GM19099 (cell line): ENCODE data around the gene GSTO2.

ENCODE experiments used
- POLR2A ChIP-seq: IDR thresholded peaks from 3 replicates; pipeline ENCODE4 v1.6.1; 2011; ENCODE audit warnings: low read depth; ENCODE audit not compliant: insufficient read length; ENCODE audit errors: extremely low read depth

Gene GSTO2

DNA sequence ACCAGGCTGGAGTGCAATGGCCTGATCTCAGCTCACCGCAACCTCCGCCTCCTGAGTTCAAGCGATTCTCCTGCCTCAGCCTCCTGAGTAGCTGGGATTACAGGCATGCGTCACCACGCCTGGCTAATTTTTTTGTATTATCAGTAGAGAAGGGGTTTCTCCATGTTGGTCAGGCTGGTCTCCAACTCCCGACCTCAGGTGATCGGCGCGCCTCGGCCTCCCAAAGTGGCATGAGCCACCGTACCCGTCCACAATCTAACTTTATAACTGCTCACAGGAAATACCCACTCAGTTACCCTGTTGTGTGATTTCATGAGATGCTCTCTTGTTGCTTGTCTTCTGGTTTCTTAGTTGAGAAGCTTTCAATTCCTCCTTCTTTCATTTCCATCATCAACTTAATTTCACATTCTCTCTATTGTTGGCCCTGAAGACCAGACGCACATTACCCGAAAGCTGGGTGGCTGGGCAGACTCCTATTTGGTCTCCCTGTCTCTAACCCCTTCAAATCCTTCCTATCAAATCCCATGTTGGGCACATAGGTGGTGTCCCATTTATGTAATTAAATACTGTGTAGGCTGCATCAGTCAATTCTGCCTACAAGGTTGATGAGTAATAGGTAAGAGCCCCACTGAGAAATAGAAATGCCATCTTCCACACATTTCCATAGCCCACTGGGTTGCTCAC is 1.1 kb upstream of the GSTO2 start:
- TF ChIP-seq POLR2A, result no peak

DNA sequence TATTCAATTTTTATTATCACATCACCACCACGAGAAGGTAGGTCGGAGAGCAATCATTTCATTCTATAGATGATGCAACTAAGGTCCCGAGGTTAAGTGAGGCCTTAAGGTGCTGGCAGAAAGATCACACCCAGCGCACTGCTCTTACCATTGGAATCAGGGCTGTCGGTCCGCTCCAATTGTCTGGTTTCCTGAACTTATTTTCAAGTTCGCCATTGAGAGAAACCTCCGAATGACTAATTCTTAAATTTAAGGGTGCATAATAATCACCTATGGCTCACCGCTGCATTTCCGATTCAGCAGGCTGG is 625 bp upstream of the GSTO2 start:
- TF ChIP-seq POLR2A, result no peak

DNA sequence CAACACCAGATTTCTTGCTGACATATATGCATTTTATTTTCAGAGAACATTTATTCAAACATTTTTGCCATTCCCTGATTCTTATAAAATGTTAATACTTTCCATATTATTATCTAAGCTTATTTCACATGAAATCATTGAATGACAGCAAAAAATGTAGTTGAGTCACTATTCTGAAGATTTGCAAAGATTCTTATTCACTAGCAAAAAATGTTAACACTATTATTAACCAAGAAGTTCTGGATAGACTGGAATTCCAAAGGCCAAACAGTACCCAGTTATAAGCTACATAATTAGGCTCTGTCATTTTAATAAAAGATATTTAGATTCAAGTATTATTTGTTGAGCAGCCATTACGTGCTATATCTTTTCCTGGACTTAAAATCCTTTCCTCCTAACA is 4.3 kb downstream of the GSTO2 start:
- no peak for TF ChIP-seq POLR2A

DNA sequence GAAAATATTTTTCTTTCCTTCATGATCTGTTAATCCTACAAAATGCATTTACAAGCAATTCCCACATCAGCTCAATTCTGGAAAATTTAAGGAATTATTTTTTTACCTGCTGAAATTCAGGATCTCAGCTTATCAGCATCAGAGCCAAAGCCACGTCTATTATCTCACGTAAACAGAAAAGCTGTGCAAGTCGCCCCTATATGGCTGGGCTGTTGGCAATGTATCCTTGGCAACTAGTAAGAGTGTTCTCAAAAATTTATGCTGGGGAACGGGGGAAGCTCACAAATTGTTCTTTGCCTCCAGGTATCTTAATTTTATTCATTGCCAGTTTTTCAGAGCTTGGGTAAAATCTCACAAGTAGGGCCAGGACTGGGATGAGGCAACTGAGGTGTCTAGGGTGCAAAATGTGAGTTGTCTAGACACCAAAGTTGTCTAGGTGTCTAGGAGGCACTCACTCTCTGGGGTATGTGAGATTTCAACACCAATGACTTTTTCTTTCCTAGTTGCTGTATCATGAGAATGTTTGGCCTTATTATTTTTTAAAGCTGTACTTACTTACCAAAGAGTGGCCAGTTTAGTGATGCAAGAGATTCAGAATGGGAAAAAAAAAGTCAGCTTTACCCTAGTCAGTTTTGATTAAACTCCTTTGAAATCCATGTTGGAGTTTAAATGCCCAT is 5.1 kb downstream of the GSTO2 start:
- no peak for TF ChIP-seq POLR2A

DNA sequence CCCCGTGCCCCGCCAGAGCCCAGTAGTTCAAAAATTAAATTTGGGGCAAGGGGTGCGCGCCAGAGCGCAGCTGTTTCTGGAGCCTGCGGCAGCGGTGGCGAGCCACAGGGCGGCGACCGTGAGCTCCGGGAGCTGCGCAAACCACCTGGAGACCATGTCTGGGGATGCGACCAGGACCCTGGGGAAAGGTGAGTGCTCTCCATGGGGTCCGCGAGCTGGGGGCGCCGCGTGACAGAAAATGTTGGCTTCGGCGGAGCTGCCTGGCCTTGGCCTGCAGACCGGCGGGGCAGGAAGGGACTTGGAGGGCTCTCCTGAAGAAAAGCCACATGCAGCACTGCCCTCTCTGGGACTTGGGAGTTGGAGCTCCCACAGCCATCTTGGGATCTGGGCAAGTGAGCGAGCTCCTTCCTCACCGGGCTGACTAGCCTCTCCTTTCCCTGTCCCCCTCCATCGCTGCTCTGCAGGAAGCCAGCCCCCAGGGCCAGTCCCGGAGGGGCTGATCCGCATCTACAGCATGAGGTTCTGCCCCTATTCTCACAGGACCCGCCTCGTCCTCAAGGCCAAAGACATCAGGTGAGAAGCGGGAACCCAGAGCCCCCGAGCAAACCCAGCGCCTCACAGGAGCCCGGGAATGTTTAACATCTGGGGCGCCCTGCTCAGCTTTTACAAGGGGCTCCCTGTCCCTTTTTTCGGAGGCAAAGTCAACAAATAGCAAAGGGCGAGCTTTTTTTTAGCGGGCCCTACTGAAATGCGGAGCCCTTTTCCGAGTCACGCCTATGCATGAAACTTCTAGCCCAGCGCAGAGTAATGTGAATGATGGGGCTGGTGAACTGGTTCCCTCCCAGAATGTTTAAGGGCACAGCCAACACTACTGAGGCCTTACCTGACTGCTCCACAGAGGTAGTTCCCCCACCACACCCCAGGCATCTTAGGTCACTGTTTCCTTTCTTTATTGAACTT is 6.1 kb downstream of the GSTO2 start:
- no peak for TF ChIP-seq POLR2A

DNA sequence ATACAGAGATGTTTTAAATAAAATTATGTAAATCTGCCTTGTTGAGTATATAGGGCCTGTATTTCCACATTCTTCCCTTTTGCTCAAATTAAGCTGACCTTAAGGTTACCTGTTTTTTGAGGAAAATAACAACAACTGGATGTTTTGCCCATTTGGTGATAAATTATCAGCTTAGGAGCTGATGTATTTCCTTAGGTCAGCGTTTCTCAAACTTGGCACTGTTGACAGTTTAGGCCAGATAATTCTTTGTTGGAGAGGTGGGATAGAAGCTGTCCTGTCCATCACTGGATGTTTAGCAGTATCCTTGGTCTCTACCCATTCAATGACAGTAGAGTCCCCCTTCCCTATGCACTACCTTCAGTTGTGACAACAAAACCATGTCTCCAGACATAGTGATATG is 7.2 kb downstream of the GSTO2 start:
- TF ChIP-seq POLR2A, result no peak

DNA sequence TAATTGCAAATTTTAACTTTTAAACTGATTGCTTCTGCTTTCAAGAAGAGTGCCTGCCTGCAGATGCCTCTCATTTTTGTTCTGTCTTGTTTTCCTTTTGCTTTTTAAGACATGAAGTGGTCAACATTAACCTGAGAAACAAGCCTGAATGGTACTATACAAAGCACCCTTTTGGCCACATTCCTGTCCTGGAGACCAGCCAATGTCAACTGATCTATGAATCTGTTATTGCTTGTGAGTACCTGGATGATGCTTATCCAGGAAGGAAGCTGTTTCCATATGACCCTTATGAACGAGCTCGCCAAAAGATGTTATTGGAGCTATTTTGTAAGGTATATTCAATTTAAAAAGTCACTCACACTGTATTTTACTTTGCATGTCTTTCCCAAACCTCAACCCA is 8.8 kb downstream of the GSTO2 start:
- no peak for TF ChIP-seq POLR2A

DNA sequence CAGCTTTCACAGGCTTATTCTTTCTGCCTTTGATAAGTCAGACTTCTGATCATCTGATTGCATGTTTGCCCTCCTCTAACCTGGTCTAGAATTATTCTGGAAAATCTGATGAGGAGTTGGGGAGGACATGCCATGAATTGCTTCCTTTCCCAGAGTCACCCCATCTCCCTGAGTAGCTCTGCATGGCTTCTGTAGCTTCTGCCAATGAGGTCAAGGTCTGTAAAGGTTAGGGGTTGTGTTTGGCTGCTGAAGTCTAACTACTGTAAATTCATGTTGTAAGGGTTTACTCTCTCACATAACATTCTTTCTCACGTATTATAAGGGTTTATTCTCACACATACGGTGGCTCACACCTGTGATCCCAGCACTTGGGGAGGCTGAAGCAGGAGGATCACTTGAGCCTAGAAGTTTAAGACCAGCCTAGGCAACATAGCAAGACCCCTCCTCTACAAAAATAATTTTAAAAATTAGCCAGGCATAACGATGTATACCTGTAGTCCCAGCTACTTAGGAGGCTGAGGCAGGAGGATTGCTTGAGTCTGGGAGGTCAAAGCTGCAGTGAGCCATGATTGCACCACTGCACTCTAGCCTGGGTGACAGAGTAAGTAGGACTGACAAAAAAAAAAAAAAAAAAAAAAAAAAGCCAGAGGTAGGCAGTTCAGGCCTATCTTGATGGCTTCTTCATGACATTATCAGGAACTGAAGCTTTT is 10.7 kb downstream of the GSTO2 start:
- TF ChIP-seq POLR2A, result no peak

DNA sequence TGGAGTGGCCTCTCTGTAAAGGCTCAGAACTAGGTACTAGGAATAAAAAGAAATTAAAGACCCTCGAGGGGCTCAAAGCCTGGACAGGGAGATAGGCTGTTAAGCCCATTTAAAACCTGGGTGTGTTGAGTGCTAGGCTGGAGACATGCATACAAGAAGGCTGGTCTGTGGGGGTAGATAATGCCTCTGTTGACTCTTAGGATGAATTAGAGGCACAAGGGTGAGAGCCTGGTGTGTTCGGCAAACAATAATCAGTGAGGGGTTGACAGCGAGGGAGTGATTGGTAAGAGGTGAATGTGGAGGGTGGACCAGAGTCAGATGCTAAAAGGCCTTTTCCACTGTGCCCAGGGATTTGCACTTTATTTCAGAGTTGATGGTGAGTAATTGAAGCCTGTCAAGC is 12.7 kb downstream of the GSTO2 start:
- no peak for TF ChIP-seq POLR2A

DNA sequence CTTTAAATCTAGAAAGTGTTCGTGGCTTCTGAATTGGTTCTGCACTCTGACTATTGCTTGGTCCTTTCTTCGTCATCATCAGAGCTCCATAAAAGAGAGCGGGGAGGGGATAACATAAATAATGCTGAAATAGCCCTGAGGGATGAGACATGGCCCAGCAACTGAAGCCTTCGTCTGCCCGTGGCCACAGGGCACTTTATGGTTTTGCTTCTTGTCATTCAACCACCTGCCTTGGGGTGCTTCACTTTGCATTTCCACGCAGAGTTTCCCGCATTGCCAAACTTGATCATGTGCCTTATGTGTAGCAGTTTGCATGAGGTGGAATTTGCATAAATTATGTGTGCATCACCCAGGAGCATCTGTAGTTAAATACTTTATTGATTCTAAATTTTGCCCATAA is 15.9 kb downstream of the GSTO2 start:
- TF ChIP-seq POLR2A, result no peak

DNA sequence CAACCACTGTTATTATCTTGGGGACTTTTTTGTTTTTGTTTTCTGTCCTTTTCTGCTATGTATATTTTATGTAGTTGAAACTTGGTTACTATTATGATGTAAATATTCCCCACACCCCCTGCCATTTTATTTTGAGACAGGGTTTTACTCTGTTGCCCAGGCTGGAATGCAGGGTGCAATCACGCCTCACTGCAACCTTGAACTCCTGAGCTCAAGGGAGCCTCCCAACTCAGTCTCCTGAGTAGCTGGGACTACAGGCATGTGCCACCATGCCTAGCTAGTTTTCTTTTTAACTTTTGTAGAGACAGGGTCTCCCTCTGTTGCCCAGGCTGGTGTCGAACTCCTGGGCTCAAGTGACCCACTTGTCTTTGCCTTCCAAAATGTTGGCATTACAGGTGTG is 18.0 kb downstream of the GSTO2 start:
- TF ChIP-seq POLR2A, result no peak

DNA sequence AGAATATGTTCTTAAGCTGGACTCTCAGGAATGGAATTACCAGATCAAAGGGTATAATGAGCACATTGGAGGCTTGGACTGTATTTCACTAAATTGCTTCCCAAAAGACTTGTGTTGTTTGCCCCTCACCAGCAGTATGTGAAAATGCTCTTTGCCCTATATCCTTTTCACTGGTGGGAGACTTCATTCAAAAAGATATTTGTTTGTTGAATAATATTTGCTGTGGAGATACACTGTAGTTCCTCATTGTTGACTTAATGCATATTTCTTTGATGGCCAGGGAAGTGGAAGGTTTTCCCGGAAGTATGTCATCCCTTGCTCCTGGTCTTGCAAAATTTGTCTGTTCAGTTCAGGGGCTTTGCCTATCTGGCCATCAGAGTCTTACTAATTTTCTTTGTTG is 19.4 kb downstream of the GSTO2 start:
- no peak for TF ChIP-seq POLR2A

DNA sequence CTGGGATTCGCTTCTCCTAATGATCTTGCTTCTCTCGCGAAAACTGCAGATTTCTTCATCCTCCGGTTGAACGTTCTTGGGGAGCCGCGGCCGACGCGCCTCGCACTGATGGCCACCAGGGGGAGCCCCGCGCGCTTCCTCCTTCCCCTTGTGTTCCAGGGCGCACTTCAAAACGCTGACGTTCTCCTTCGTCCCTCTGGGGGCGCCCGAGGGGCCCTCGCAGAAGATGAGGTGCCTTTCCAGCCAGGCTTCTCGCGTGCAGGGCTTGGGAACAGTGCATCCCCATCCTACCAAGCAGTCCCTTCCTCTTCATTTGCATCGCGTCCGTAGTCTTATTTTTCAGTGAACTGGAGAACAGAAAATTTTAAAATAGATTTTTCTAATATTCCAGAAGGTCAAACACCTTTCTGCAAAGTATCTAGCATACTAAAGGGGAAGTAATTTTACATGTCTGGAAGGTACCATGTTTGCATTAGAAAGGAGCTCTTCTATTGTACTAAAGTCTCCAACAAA is 22.5 kb downstream of the GSTO2 start:
- TF ChIP-seq POLR2A, result no peak

DNA sequence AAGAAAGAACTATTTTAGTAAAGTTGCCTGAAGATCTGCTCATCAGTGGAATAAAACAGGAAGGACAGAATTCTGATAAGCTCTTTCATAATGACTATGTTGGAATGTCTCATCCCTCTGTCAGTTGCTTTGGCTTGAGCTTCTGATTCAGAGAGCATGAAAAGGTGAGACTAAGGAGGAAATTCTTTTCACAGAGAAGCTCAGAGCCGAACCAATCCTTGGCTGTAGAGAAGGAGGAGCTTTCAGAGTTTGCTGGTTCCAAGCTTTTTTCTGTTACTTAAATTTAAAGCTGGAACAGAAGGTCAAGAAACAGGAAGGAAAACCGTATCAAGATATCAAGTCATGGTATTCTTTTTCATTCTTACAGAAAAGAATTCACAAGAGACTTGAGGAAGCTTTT is 24.0 kb downstream of the GSTO2 start:
- TF ChIP-seq POLR2A, result no peak

DNA sequence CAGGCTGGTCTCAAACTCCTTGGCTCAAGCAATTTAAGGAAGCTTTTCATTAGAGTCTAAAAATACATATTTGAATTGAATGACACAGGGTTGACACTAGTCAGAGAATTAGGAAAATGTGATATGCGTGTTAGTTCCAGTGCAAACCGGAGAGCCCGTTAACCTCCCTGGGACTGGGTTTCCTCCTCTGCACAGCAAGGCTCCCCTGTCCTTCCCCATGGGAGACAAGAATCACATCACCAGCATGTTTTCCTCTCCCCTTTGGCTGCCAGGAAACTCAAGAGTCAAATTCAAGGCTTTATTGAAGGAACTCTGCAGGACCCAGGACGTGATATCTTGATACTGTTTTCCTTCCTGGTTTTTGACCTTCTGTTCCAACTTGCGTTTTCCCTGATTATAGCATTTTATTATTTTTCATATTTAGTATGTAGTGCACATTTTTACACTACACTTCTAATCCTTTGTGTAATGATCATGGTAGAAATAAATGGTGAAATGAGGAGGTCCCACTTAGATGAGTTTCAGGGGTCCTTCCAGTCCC is 24.9 kb downstream of the GSTO2 start:
- no peak for TF ChIP-seq POLR2A
